HuH-7 (cell line): ENCODE results near the gene GNA15.
A peak's percentile ranks its signal among the peaks of the same experiment; 100 is the strongest.
"Not testable (repeated sequence)": the region's sequence is repeated elsewhere in the genome, so short reads cannot be mapped to it uniquely, and the experiment has no call there.

Source experiments
- DNase-seq: peaks from one replicate; pipeline ENCODE4 v3.0.0; 2011; ENCODE audit warnings: low spot score

GNA15 gene

DNA sequence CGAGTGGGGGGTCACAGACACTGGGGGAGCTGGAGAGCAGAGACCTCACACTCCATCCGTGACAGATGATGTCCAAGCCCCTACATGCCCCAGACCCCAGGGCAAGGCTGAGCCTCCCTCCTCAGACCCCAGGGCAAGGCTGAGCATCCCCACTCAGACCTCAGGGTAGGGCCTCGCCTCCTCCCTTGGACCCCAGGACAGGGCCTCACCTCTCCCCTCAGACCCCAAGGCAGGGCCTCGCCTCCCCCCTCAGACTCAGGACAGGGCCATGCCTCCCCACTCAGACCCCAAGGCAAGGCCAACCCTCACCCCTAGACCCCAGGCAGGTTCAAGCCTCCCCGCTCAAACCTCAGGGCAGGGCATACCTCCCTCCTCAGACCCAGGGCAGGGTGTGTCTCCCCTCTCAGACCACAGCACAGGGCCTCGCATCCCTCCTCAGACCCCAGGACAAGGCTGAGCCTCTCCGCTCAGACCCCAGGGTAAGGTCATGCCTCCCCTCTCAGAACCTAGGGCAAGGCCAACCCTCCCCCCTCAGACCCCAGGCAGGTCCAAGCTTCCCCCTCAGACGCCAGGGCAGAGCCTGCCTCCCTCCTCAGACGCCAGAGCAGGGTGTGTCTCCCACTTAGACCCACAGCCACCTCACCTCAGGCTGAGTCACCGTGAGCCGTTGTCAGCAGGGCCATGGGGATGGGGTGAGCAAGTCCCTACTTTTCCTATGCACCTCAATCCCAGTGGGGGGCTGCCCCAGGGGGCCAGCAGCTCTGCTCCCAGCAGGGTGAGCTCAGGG, 41.1 kb downstream of the GNA15 start:
- no peak for DNase-seq

- DNase-seq, result no peak
These were observed 42.6 kb downstream of the GNA15 start, which contains the start of gene S1PR4 for GRCh38 chr19:3178377-3178972. Gene S1PR4 (plus strand): TSS chr19:3178769. CDS start chr19:3178793, 24 bp downstream.

DNA sequence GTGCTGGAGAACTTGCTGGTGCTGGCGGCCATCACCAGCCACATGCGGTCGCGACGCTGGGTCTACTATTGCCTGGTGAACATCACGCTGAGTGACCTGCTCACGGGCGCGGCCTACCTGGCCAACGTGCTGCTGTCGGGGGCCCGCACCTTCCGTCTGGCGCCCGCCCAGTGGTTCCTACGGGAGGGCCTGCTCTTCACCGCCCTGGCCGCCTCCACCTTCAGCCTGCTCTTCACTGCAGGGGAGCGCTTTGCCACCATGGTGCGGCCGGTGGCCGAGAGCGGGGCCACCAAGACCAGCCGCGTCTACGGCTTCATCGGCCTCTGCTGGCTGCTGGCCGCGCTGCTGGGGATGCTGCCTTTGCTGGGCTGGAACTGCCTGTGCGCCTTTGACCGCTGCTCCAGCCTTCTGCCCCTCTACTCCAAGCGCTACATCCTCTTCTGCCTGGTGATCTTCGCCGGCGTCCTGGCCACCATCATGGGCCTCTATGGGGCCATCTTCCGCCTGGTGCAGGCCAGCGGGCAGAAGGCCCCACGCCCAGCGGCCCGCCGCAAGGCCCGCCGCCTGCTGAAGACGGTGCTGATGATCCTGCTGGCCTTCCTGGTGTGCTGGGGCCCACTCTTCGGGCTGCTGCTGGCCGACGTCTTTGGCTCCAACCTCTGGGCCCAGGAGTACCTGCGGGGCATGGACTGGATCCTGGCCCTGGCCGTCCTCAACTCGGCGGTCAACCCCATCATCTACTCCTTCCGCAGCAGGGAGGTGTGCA, 43.3 kb downstream of the GNA15 start:
- DNase-seq, result no peak

DNA sequence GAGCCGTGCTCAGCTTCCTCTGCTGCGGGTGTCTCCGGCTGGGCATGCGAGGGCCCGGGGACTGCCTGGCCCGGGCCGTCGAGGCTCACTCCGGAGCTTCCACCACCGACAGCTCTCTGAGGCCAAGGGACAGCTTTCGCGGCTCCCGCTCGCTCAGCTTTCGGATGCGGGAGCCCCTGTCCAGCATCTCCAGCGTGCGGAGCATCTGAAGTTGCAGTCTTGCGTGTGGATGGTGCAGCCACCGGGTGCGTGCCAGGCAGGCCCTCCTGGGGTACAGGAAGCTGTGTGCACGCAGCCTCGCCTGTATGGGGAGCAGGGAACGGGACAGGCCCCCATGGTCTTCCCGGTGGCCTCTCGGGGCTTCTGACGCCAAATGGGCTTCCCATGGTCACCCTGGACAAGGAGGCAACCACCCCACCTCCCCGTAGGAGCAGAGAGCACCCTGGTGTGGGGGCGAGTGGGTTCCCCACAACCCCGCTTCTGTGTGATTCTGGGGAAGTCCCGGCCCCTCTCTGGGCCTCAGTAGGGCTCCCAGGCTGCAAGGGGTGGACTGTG, 44.0 kb downstream of the GNA15 start:
- DNase-seq, result no peak

GRCh38 chr19:3183721-3184641, 48.1 kb downstream of the GNA15 start:
- no peak for DNase-seq

- peak; percentile 62 for DNase-seq
These were observed 49.1 kb downstream of the GNA15 start for GRCh38 chr19:3184847-3185460.

DNA sequence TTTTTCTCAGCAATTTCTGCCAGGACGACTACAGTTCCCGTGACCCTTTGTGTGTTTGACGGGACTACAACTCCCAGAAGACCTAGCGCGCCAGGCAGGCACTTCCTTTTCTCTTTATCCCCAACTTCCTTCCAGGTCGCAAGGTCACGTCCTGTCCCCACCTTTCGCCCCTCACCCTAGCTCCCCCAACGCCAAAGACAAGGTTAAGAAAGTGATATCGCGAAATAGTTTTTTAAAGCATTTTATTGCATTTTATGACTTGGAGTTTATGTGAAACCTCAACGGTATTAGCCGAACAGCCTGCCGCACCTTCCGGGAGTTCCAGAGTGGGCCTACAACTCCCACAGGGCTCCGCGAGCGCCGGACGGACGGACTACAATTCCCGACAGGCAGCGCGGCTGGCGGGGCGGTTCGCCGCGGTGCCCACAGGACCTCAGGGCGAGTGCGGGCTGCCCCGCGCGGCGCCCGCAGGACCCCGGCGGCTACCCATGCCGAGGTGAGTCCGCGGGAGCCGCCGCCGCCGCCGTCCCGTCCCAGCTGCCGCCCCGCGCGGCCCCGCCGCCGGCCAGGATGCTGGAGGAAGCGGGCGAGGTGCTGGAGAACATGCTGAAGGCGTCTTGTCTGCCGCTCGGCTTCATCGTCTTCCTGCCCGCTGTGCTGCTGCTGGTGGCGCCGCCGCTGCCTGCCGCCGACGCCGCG, 49.8 kb downstream of the GNA15 start, which contains the start of gene NCLN:
Gene NCLN (plus strand): TSS at position 470 of the 699 bp plus-strand sequence. CDS start 101 bp downstream, at position 571.
- DNase-seq, result peak; percentile 76

DNA sequence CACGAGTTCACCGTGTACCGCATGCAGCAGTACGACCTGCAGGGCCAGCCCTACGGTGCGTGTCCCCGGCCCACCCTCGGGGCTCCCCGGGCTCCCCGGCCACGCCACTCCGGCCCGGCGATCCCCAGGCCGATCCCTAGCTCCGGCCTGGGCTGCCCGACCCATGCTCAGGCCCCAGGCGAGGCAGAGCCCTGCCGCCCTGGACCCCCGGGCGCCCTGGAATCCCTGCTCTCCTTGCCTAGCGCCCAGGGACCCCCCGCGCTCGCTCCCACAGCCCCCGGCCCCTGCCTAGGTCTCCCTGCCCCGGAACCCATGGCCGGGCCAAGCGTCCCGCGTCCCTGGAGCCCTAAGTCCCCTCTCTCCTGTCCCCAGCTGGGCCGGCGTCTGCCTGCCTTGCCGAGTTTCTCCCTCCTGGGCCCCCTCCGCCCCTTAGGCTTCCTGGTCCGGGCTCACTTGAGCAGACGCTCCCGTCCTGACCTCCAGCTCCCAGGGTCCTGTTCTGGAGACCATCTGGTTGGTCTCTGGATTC, 50.4 kb downstream of the GNA15 start:
- DNase-seq, result no peak

GRCh38 chr19:3186891-3187661, 51.2 kb downstream of the GNA15 start:
- DNase-seq, result no peak

GRCh38 chr19:3187662-3188511, 52.1 kb downstream of the GNA15 start:
- DNase-seq, result no peak

- no peak for DNase-seq
These were observed 53.1 kb downstream of the GNA15 start for GRCh38 chr19:3188627-3189596.

DNA sequence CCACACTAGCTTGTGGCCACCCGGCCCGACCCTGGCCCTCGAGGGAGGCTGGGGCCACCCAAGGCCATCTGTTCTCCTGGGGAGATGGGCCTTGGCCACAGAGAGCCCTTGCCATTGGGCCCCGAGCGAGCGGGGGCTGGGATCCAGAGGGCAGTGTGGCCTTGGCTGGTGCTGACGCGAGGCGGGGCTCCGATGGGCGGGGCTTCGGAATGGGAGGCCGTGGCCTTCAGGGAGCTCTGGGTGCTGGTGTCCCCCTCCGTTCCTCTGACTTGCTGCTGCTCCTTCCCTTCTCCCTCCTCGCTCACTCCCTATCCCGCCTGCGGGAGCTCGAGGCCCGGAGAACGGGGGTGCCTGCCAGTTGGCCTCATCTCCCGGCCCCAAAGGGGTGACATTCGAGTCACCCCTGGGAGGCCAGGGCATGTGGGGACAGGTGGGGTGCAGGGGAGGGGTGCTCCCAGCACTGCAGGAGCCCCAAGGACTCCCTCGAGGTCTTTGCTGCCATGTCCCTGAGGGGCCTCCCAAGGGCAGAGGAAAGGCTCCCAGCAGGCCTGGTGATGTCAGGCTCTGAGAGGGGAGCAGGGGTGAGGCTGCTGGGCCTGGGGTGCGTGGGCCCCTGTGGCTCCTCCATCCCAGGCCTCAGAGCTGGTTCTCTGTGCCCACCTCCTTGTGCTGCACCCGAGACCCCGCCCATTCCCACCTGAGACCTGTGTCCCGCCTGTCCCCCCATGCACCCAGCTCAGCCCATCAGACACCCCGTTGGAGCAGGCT, 54.1 kb downstream of the GNA15 start:
- no peak for DNase-seq

DNA sequence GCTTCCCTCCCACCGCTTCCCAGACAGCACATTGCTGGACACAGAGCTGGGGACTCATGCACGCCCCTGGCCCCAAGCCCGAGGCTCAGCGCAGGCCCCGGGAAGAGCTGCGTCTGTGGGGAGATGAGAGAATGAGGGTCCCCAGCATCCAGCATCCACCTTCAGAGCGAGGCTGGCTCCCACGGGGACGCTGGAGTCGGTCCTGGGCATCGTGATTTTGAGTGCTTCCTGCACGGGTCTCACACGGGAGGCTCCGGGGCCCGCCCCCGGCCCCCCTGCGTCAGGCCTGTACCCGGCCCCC, 54.6 kb downstream of the GNA15 start:
- DNase-seq, result no peak

GRCh38 chr19:3190921-3191805, 55.3 kb downstream of the GNA15 start:
- DNase-seq, result no peak

GRCh38 chr19:3191806-3192104, 55.9 kb downstream of the GNA15 start:
- DNase-seq, result not testable (repeated sequence)

DNA sequence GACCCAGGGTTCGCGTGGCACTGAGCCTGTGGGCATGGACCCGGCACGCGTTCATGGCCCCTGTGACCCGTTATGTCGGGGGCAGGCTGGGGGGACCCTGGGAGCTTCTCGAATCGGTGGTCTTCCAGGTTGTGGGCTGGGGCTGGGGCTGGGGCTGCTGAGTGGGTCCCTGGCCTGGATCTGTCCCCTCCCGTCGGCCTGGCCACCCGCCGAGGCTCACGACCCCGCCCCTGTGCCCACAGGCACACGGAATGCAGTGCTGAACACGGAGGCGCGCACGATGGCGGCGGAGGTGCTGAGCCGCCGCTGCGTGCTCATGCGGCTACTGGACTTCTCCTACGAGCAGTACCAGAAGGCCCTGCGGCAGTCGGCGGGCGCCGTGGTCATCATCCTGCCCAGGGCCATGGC, 56.4 kb downstream of the GNA15 start:
- DNase-seq, result no peak
